B cell (primary cell): ENCODE measurements around the gene STIM1. TPM values are rescaled to one million over a fixed set of nuclear protein-coding genes. Genes with fewer than 3 reads are reported as not detected.

Source experiments
- ATAC-seq: fragments of 200-7000 bp; cut with Tn5 transposase; one replicate; pipeline ENCODE4 v1.10.0; 2021; ENCODE audit warnings: low read depth, mild to moderate bottlenecking, moderate number of reproducible peaks, moderate library complexity
- CTCF ChIA-PET: fragments of 350-600 bp; sonication (Branson Sonifier 250); formaldehyde crosslinking; loops from one replicate; lab custom pipeline; 2021; ENCODE audit warnings: antibody characterized with exemption, inconsistent platforms; lab: Charles Lee
- POLR2A ChIA-PET: fragments of 350-600 bp; sonication (Branson Sonifier 250); formaldehyde crosslinking; loops from one replicate; lab custom pipeline; 2021; ENCODE audit warnings: antibody characterized with exemption; lab: Charles Lee
- DNase-seq: peaks from one replicate; pipeline ENCODE4 v3.0.0; 2013
- H2AFZ ChIP-seq: 2 replicates; pipeline ENCODE4 v1.6.1; 2012; ENCODE audit warnings: mild to moderate bottlenecking, low read depth, low read length; ENCODE audit not compliant: insufficient read depth, poor library complexity, severe bottlenecking
- H3K27ac ChIP-seq, 2 donors: 1 replicate in 1 of 2; 2 replicates in 1 of 2; pipeline ENCODE4 v1.5.1; 2012 to 2013; ENCODE audit warnings: low read length in 2 of 2, mild to moderate bottlenecking in 2 of 2, moderate library complexity in 1 of 2
- H3K27me3 ChIP-seq, 4 experiments: fragments of 200-600 bp in 1 of 4; sonication (generic) in 1 of 4; replicated peaks in 1 of 4; 1 replicate in 2 of 4; 2 replicates in 2 of 4; pipeline versions ENCODE4 v1.6.1 to v1.7.0; 2013 to 2016; ENCODE audit warnings: low read length in 3 of 4, mild to moderate bottlenecking in 2 of 4, mixed read lengths in 1 of 4, moderate library complexity in 1 of 4; ENCODE audit not compliant: insufficient read depth in 4 of 4, control insufficient read depth in 3 of 4; ENCODE audit errors: control extremely low read depth in 1 of 4
- H3K36me3 ChIP-seq, 2 experiments: replicated peaks in 1 of 2; 1 replicate in 1 of 2; 2 replicates in 1 of 2; pipeline versions ENCODE4 v1.6.1 to v1.7.1; 2013; ENCODE audit warnings: low read length in 1 of 2; ENCODE audit not compliant: insufficient read depth in 2 of 2, control insufficient read depth in 1 of 2; ENCODE audit errors: control extremely low read depth in 1 of 2, extremely low read depth in 1 of 2
- H3K4me1 ChIP-seq, 2 donors: fragments of 200-600 bp in 1 of 2; sonication (generic) in 1 of 2; 1 replicate in 1 of 2; 2 replicates in 1 of 2; pipeline versions ENCODE4 v1.5.1 to v1.6.1; 2013 to 2017; ENCODE audit warnings: low read length in 2 of 2; ENCODE audit not compliant: control insufficient read depth in 2 of 2, insufficient read depth in 2 of 2
- H3K4me2 ChIP-seq: replicated peaks from 2 replicates; pipeline ENCODE3; 2012; ENCODE audit warnings: mild to moderate bottlenecking, low read depth, low read length; ENCODE audit not compliant: poor library complexity, severe bottlenecking
- H3K4me3 ChIP-seq, 5 experiments: fragments of 200-600 bp in 1 of 5; sonication (generic) in 1 of 5; 1 replicate in 3 of 5; 2 replicates in 2 of 5; pipeline versions ENCODE4 v1.5.1 to v1.7.0; 2011 to 2016; ENCODE audit warnings: low read length in 4 of 5, mild to moderate bottlenecking in 4 of 5, low read depth in 2 of 5, control low read depth in 1 of 5, moderate library complexity in 1 of 5; ENCODE audit not compliant: insufficient read depth in 1 of 5; ENCODE audit errors: control extremely low read depth in 1 of 5, extremely low read depth in 1 of 5
- H3K79me2 ChIP-seq: fragments of 200-600 bp; sonication (generic); one replicate; pipeline ENCODE4 v1.6.0; 2016; ENCODE audit warnings: low read length; ENCODE audit not compliant: control insufficient read depth, insufficient read depth
- H3K9ac ChIP-seq: fragments of 200-600 bp; sonication (generic); 2 replicates; pipeline ENCODE4 v1.6.1; 2017; ENCODE audit warnings: mild to moderate bottlenecking, low read length, moderate library complexity
- H3K9me3 ChIP-seq, 3 donors: one replicate each; pipeline versions ENCODE4 v1.6.1 to v1.7.1; 2013; ENCODE audit warnings: low read length in 2 of 3; ENCODE audit not compliant: control insufficient read depth in 2 of 3, insufficient read depth in 1 of 3; ENCODE audit errors: control extremely low read depth in 1 of 3
- H4K20me1 ChIP-seq: 2 replicates; pipeline ENCODE4 v1.6.0; 2012; ENCODE audit warnings: mild to moderate bottlenecking, low read length; ENCODE audit not compliant: insufficient read depth, control insufficient read depth, poor library complexity, severe bottlenecking
- H3K27ac Mint-ChIP-seq: one replicate; pipeline ENCODE4 v1.8.0; 2021; ENCODE audit warnings: mixed read lengths
- H3K27me3 Mint-ChIP-seq: one replicate; pipeline ENCODE4 v1.8.0; 2021; ENCODE audit warnings: mixed read lengths
- H3K4me1 Mint-ChIP-seq: one replicate; pipeline ENCODE4 v1.8.0; 2021; ENCODE audit warnings: mixed read lengths
- H3K4me3 Mint-ChIP-seq: one replicate; pipeline ENCODE4 v1.8.0; 2021; ENCODE audit warnings: mixed read lengths
- H3K9me3 Mint-ChIP-seq: one replicate; pipeline ENCODE4 v1.8.0; 2022; ENCODE audit warnings: mixed read lengths; ENCODE audit not compliant: insufficient read depth
- EZH2 ChIP-seq: IDR thresholded peaks from 2 replicates; pipeline ENCODE4 v1.6.1; 2012; ENCODE audit warnings: borderline replicate concordance, low read depth, mild to moderate bottlenecking, moderate library complexity, low read length; ENCODE audit not compliant: insufficient read depth, poor library complexity, severe bottlenecking
- WGBS: methylation state at CpG from one replicate; pipeline ENCODE4 v1.1.5; 2013; ENCODE audit warnings: missing lambda C conversion rate; ENCODE audit not compliant: insufficient coverage; 5-methylcytosine and 5-hydroxymethylcytosine counted together
- intact Hi-C: fragments of 100-400 bp; cut with micrococcal nuclease; formaldehyde crosslinking; loops from one replicate; pipeline ENCODE4 v1.10.0; 2022
- polyA plus RNA-seq: library from polyadenylated mRNA; depleted of rRNA; stranded (reverse); fragments of >200 nt; gene quantifications from 2 replicates; pipeline ENCODE4 v1.2.3, GENCODE V29; 2012
- total RNA-seq, 2 donors: library from RNA; stranded (reverse); fragments of 120-200 nt in 1 of 2; gene quantifications; 1 replicate in 1 of 2; 2 replicates in 1 of 2; pipeline versions ENCODE4 v1.2.3 to v1.2.4, GENCODE V29; 2013 to 2022
- TF ChIP-seq, protein P1 (sequence below): fragments of 200-600 bp; IDR thresholded peaks from one replicate; pipeline ENCODE4 v1.8.0; 2022; ENCODE audit warnings: antibody characterized with exemption, mild to moderate bottlenecking

STIM1 gene
- total and polyA plus RNA-seq, 2 donors (not counting 1 experiment from before 2014, with no cell fraction given): 59.4 to 76.7 TPM

- intact Hi-C loops: no loop called here
- Mint-ChIP-seq H3K9me3 (no peaks in the 10 kb centered on the region), H3K27me3 (no peaks in the 10 kb centered on the region), H3K27ac (no peak overlapping the region), H3K4me3 (no peak overlapping the region), H3K4me1 (peaks cover 20% of the 10 kb centered on the region)
- no peak for TF ChIP-seq EZH2
- TF ChIP-seq, protein P1, sequence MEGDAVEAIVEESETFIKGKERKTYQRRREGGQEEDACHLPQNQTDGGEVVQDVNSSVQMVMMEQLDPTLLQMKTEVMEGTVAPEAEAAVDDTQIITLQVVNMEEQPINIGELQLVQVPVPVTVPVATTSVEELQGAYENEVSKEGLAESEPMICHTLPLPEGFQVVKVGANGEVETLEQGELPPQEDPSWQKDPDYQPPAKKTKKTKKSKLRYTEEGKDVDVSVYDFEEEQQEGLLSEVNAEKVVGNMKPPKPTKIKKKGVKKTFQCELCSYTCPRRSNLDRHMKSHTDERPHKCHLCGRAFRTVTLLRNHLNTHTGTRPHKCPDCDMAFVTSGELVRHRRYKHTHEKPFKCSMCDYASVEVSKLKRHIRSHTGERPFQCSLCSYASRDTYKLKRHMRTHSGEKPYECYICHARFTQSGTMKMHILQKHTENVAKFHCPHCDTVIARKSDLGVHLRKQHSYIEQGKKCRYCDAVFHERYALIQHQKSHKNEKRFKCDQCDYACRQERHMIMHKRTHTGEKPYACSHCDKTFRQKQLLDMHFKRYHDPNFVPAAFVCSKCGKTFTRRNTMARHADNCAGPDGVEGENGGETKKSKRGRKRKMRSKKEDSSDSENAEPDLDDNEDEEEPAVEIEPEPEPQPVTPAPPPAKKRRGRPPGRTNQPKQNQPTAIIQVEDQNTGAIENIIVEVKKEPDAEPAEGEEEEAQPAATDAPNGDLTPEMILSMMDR: no peak
- Histone ChIP-seq H4K20me1 (peaks cover 8% of the 10 kb centered on the region), H3K36me3 (peaks cover 0 to 23% of the 10 kb centered on the region in 2 experiments), H3K27ac (no peak overlapping the region), H3K9me3 (no peaks in the 10 kb centered on the region), H3K4me3 (no peak overlapping the region), H2AFZ (no peak overlapping the region), H3K9ac (no peak overlapping the region), H3K79me2 (peaks cover 9% of the 10 kb centered on the region), H3K4me2 (no peak overlapping the region), H3K27me3 (no peaks in the 10 kb centered on the region), H3K4me1 (peaks cover 13 to 15% of the 10 kb centered on the region in 2 donors)
- 98% methylated on average over 6 of the region's 7 CpGs for WGBS
- CTCF ChIA-PET: interaction anchor here (1.8 to 6.5 kb wide), 4 partner anchors 14 to 250 kb away, joined by 7 to 33 read pairs (median 14); partner anchors contain the start of genes PGAP2 and RHOG
- DNase-seq: no peak
- no peak for ATAC-seq
- POLR2A ChIA-PET: no interaction called here
These were observed 33.2 kb upstream of the STIM1 start for GRCh38 chr11:3822312-3822711.

DNA sequence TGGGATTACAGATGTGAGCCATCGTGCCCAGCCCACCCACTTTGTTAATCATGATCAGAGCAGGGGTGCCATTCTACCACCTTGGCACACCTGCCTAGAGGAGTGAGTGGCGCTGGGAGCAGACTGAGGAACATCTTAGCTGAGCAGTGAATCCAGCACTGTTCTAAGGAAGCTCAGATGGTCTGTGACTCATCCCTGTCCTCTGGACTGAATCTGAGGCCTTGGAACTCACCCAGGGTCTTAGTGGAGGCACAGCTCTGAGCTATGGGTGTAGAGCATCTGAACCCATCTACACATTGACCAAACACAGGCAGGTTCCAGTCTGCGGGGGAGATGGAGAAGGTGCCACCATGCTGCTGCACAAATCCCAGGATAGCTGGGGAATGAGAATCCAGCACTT, 32.2 kb upstream of the STIM1 start:
- no peak overlapping the region for H3K9ac ChIP-seq
- no peak overlapping the region for H3K4me3 ChIP-seq
- Mint-ChIP-seq H3K4me1 (peaks cover 25% of the 10 kb centered on the region), H3K27ac (no peak overlapping the region), H3K27me3 (no peaks in the 10 kb centered on the region), H3K4me3 (no peak overlapping the region), H3K9me3 (no peaks in the 10 kb centered on the region)
- H3K4me1 ChIP-seq: peaks cover 13 to 15% of the 10 kb centered on the region in 2 donors
- intact Hi-C loops: no loop called here
- ATAC-seq: no peak
- H4K20me1 ChIP-seq: peaks cover 18% of the 10 kb centered on the region
- no peak for TF ChIP-seq EZH2
- TF ChIP-seq, protein P1: no peak
- ChIA-PET CTCF (interaction anchor here (0.8 to 6.5 kb wide), 10 partner anchors 9 to 249 kb away, joined by 3 to 33 read pairs (median 6); partner anchors contain the start of genes PGAP2 and RHOG), POLR2A (interaction anchor here (0.6 to 2.8 kb wide), 2 partner anchors 16 to 18 kb away, joined by 3 to 12 read pairs; partner anchors contain the start of gene RHOG)
- no peaks in the 10 kb centered on the region for H3K27me3 ChIP-seq
- H3K79me2 ChIP-seq: peaks cover 13% of the 10 kb centered on the region
- no peak overlapping the region for H3K27ac ChIP-seq
- H3K4me2 ChIP-seq: no peak overlapping the region
- no peak for DNase-seq
- H3K9me3 ChIP-seq: no peaks in the 10 kb centered on the region
- peaks cover 0 to 28% of the 10 kb centered on the region in 2 experiments for H3K36me3 ChIP-seq
- 94% methylated on average over 3 of the region's 3 CpGs for WGBS
- H2AFZ ChIP-seq: no peak overlapping the region
